HCT116 (cell line): Measurements from ENCODE around the gene PLEKHO2.

Source experiments
- POLR2A ChIP-seq: IDR thresholded peaks from 2 replicates; pipeline ENCODE4 v1.7.0; 2011; ENCODE audit warnings: borderline replicate concordance; ENCODE audit not compliant: insufficient read depth, insufficient read length; ENCODE audit errors: extremely low read depth
- TF ChIP-seq, protein P1 (sequence below): IDR thresholded peaks from 2 replicates; pipeline ENCODE4 v1.6.1; 2012
- TF ChIP-seq, protein P2 (sequence below), 3 experiments: fragments of 200-600 bp in 1 of 3; sonication (generic) in 1 of 3; IDR thresholded peaks in 2 of 3; conservative IDR thresholded peaks in 1 of 3; 2 replicates each; pipeline ENCODE4 v1.5.1; 2012 to 2017; ENCODE audit warnings: low read depth in 2 of 3, low read length in 2 of 3, antibody characterized with exemption in 1 of 3, borderline replicate concordance in 1 of 3, control low read depth in 1 of 3, mild to moderate bottlenecking in 1 of 3, mixed read lengths in 1 of 3, mixed run types in 1 of 3, moderate library complexity in 1 of 3; ENCODE audit not compliant: insufficient read depth in 1 of 3

DNA sequence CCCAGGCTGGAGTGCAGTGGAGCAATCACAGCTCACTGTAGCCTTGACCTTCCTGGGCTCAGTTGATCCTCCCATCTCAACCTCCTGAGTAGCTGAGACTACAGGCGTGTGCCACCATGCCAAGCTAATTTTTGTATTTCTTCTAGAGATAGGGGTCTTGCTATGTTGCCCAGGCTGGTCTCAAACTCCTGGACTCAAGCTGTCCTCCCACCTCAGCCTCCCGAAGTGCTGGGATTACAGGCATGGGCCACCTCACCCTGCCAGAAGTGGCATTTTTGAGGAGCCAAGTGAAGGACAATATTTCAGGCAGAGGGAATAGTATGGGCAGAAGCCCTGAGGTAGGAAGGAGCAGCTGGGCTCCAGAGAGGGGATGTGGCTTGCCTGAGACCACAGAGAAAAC, 74.7 kb downstream of the PLEKHO2 start:
- no peak for TF ChIP-seq POLR2A
- TF ChIP-seq, protein P1, sequence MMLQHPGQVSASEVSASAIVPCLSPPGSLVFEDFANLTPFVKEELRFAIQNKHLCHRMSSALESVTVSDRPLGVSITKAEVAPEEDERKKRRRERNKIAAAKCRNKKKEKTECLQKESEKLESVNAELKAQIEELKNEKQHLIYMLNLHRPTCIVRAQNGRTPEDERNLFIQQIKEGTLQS, result no peak
- TF ChIP-seq, protein P2, sequence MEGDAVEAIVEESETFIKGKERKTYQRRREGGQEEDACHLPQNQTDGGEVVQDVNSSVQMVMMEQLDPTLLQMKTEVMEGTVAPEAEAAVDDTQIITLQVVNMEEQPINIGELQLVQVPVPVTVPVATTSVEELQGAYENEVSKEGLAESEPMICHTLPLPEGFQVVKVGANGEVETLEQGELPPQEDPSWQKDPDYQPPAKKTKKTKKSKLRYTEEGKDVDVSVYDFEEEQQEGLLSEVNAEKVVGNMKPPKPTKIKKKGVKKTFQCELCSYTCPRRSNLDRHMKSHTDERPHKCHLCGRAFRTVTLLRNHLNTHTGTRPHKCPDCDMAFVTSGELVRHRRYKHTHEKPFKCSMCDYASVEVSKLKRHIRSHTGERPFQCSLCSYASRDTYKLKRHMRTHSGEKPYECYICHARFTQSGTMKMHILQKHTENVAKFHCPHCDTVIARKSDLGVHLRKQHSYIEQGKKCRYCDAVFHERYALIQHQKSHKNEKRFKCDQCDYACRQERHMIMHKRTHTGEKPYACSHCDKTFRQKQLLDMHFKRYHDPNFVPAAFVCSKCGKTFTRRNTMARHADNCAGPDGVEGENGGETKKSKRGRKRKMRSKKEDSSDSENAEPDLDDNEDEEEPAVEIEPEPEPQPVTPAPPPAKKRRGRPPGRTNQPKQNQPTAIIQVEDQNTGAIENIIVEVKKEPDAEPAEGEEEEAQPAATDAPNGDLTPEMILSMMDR (IDR thresholded peaks at IDR 0.05 in 2 of 3, conservative IDR thresholded peaks at IDR 0.05 in 1 of 3; ENCODE audit: borderline replicate concordance in 1 of 3, insufficient read depth in 1 of 3, low read depth in 2 of 3, low read length in 2 of 3), result no peak
